GM18909 (cell line): ENCODE results near the gene HIVEP3.

Experiments
- ATAC-seq: cut with Tn5 transposase; IDR thresholded peaks from one replicate; pipeline ENCODE4 v1.9.1; 2021; ENCODE audit warnings: mild to moderate bottlenecking; ENCODE audit not compliant: unreplicated experiment, poor library complexity

Gene HIVEP3

GRCh38 chr1:41535716-41536115 lies 383.0 kb downstream of the HIVEP3 start:
- ATAC-seq, result no peak

- no peak for ATAC-seq
Observed at GRCh38 chr1:41535276-41535675, 383.4 kb downstream of the HIVEP3 start.

- ATAC-seq, result no peak
Observed at GRCh38 chr1:41534181-41535076, 384.3 kb downstream of the HIVEP3 start.

- no peak for ATAC-seq
Observed at GRCh38 chr1:41533731-41534080, 385.0 kb downstream of the HIVEP3 start.

GRCh38 chr1:41533016-41533730 lies 385.5 kb downstream of the HIVEP3 start:
- ATAC-seq, result no peak

GRCh38 chr1:41532206-41532975 lies 386.3 kb downstream of the HIVEP3 start:
- ATAC-seq, result no peak

- no peak for ATAC-seq
Observed at GRCh38 chr1:41530411-41530810, 388.3 kb downstream of the HIVEP3 start.

GRCh38 chr1:41529621-41530395 lies 388.9 kb downstream of the HIVEP3 start:
- no peak for ATAC-seq

- no peak for ATAC-seq
Observed at GRCh38 chr1:41528726-41529605, 389.8 kb downstream of the HIVEP3 start.

- no peak for ATAC-seq
Observed at GRCh38 chr1:41528106-41528505, 390.6 kb downstream of the HIVEP3 start.

GRCh38 chr1:41526956-41527561 lies 391.7 kb downstream of the HIVEP3 start:
- ATAC-seq, result no peak

GRCh38 chr1:41525891-41526587 lies 392.7 kb downstream of the HIVEP3 start:
- ATAC-seq, result no peak

GRCh38 chr1:41524676-41525675 lies 393.7 kb downstream of the HIVEP3 start:
- no peak for ATAC-seq

GRCh38 chr1:41523949-41524675 lies 394.6 kb downstream of the HIVEP3 start:
- no peak for ATAC-seq

- no peak for ATAC-seq
Observed at GRCh38 chr1:41523071-41523470, 395.7 kb downstream of the HIVEP3 start.

- no peak for ATAC-seq
Observed at GRCh38 chr1:41521766-41522165, 397.0 kb downstream of the HIVEP3 start.
